PFSK-1 (cell line): Measurements from ENCODE around the gene WFS1.

Experiments
- FOXP2 ChIP-seq: optimal IDR thresholded peaks from 2 replicates; pipeline ENCODE3; 2011; ENCODE audit warnings: borderline replicate concordance, control low read depth, inconsistent platforms; ENCODE audit not compliant: insufficient read depth; ENCODE audit errors: extremely low read length, extremely low read depth
- POLR2AphosphoS5 ChIP-seq: IDR thresholded peaks from 2 replicates; pipeline ENCODE4 v1.6.1; 2012; ENCODE audit warnings: low read depth, mild to moderate bottlenecking, control low read depth, low read length, moderate library complexity
- REST ChIP-seq, 2 experiments: IDR thresholded peaks; 2 replicates each; pipeline versions ENCODE4 v1.6.1 to v1.8.0; 2011 to 2012; ENCODE audit warnings: low read depth in 2 of 2, low read length in 2 of 2, control low read depth in 1 of 2, inconsistent platforms in 1 of 2, mild to moderate bottlenecking in 1 of 2, moderate library complexity in 1 of 2; ENCODE audit not compliant: insufficient read depth in 1 of 2
- SIN3A ChIP-seq: IDR thresholded peaks from 2 replicates; pipeline ENCODE4 v1.6.1; 2012; ENCODE audit warnings: mild to moderate bottlenecking, low read length, moderate library complexity, borderline replicate concordance; ENCODE audit not compliant: insufficient read depth
- TAF1 ChIP-seq: IDR thresholded peaks from 2 replicates; pipeline ENCODE4 v1.6.1; 2012; ENCODE audit warnings: low read length, control low read depth, borderline replicate concordance; ENCODE audit not compliant: insufficient read depth

The WFS1 gene

GRCh38 chr4:6288342-6288741 is 18.7 kb downstream of the WFS1 start:
- no peak for TF ChIP-seq FOXP2
- no peak for TF ChIP-seq SIN3A
- no peak for TF ChIP-seq POLR2AphosphoS5
- TF ChIP-seq REST (IDR thresholded peaks at IDR 0.05; ENCODE audit: insufficient read depth in 1 of 2, low read depth in 2 of 2, low read length in 2 of 2), result no peak
- no peak for TF ChIP-seq TAF1

GRCh38 chr4:6288871-6289270 is 19.2 kb downstream of the WFS1 start:
- no peak for TF ChIP-seq SIN3A
- no peak for TF ChIP-seq FOXP2
- no peak for TF ChIP-seq REST (IDR thresholded peaks at IDR 0.05; ENCODE audit: insufficient read depth in 1 of 2, low read depth in 2 of 2, low read length in 2 of 2)
- TF ChIP-seq TAF1, result no peak
- no peak for TF ChIP-seq POLR2AphosphoS5

GRCh38 chr4:6290256-6290655 is 20.6 kb downstream of the WFS1 start:
- TF ChIP-seq FOXP2, result no peak
- TF ChIP-seq REST (IDR thresholded peaks at IDR 0.05; ENCODE audit: insufficient read depth in 1 of 2, low read depth in 2 of 2, low read length in 2 of 2), result no peak
- TF ChIP-seq POLR2AphosphoS5, result no peak
- no peak for TF ChIP-seq SIN3A
- TF ChIP-seq TAF1, result no peak

- TF ChIP-seq TAF1 (no peak), SIN3A (no peak), POLR2AphosphoS5 (no peak), FOXP2 (no peak), REST (IDR thresholded peaks at IDR 0.05; ENCODE audit: insufficient read depth in 1 of 2, low read depth in 2 of 2, low read length in 2 of 2) (no peak)
Observed at GRCh38 chr4:6290769-6291547, 21.3 kb downstream of the WFS1 start.

GRCh38 chr4:6291784-6292297 is 22.2 kb downstream of the WFS1 start:
- TF ChIP-seq SIN3A (no peak), REST (IDR thresholded peaks at IDR 0.05; ENCODE audit: insufficient read depth in 1 of 2, low read depth in 2 of 2, low read length in 2 of 2) (no peak), POLR2AphosphoS5 (no peak), TAF1 (no peak), FOXP2 (no peak)
